ENCODE measurements around the gene DPM2. TPM values are rescaled to one million over a fixed set of nuclear protein-coding genes. Genes with fewer than 3 reads are reported as not detected.

The DPM2 gene
- total RNA-seq, 1 experiment from 2014 or later, result 29.5 TPM

- no peak for DNase-seq (ENCODE audit: low read depth)
Observed at GRCh38 chr9:127936347-127936852, 1.3 kb downstream of the DPM2 start.

- no peak for DNase-seq (ENCODE audit: low read depth)
Observed at GRCh38 chr9:127935765-127936221, 1.9 kb downstream of the DPM2 start.

- DNase-seq (ENCODE audit: low read depth), result no peak
Observed at GRCh38 chr9:127934986-127935385, 2.7 kb downstream of the DPM2 start.

DNA sequence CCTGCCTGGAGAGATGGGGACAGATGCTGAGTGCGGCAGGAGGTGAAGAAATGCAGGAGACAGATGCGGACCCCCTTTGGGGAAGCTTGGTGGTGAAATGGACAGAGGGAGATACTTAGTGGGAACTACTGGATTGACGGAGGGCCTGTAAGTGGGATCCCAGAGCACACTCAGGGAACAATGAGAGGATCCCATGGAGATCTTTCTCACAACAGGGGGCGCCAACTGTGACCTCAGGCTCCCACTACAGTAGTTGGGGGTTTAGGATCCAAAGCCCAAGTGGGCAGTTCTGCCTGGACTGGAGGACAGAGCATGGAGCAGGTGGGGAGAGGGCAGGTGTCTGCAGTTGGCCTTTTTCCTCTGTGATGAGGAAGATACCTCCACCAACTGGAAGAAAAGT lies 3.4 kb downstream of the DPM2 start:
- DNase-seq (ENCODE audit: low read depth), result no peak

- DNase-seq (ENCODE audit: low read depth), result peak; percentile 73
Observed at GRCh38 chr9:127931092-127931881, 6.4 kb downstream of the DPM2 start.

DNA sequence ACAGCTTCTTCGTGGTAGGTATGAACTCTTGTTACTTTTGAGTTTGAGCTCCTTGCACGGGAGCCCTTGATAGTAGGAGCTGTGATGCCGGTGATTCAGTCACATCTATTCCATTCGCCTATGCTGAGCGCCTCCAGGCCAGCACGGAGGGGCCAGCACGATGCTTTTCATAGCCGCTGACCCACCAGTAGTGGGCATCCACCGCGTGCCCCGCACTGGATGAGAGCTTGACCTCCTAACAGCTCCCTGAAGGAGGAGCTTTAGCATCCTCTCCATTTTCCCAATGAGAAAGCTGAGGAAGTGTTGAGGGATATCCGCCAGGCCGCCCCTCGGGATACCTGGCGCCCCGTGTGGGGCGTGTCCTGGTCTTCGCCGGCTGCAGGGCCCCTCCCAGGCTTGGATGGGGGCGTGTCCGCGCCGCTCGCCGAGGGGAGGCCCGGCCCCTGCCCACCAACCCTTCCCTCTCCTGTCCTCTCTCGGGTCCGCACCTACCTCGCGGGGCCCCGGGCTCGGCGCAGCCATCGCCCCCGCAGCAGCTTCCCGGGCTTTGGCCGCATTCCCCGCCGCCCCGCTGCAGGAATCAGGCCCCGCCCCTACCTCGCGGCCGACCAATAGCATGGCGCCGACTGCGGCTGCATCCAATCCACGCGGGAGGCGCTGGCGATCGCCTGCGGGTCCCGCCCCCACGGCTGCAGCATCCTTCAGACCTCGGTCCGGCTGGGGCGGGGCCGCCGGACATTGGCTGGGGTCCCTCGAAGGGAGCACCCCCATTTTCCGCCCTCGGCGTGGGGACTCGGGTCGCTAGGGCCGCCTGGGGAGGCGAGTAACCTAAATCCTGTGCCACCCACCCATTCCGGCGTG lies 7.2 kb downstream of the DPM2 start, which contains the start of gene PIP5KL1:
TSS of gene PIP5KL1 (minus strand) at position 547 of the 861 bp plus-strand sequence. CDS start at position 522, 25 bp downstream.
- peak; percentile 81 for DNase-seq (ENCODE audit: low read depth)

GRCh38 chr9:127929625-127929979 lies 8.1 kb downstream of the DPM2 start:
- DNase-seq (ENCODE audit: low read depth), result no peak

DNA sequence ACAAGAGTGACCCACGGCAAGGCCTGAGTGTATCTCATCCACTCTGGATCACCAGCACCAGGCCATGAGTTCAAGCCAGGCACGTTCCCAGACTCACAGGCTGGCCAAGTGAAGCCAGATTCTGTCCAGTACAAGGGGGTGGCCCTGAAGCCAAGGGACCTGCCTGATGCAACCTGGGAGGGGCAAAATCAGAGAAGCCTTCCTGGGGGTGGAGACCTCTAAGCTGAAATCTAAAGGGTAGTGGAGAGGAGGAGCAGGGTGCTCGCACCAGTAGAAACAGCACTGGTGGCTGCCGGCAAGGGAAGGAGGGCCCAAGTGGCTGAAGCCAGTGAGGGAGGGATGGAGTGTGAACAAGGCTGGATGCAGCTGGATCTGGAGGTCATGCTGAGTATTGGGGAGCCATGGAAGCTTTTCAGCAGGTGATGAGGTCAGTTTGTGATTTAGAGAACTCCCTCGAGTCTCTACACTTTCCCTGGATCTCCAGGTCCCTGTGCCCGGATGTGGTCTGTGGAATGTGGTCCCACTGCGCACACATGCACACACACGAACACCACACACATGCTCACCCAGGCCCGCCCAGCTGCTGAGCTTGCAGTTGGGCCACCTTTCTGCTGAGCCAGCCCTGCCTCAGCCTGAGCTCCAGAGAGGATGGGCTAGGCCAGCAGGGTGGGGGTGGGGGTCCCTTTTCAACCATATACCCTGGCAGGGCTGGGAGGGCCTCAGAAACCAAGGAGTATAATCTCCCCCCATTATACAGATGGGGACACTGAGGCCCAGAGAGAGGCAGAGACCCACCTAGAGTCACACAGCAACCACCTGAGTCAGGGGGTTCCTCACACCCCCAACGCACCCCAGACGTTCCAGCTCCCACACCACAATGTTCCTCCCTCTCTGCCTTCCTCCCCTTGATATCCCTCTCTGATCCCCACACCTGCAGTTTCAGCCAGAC lies 8.7 kb downstream of the DPM2 start:
- DNase-seq (ENCODE audit: low read depth), result peak; percentile 36

- DNase-seq (ENCODE audit: low read depth), result no peak
Observed at GRCh38 chr9:127927988-127928675, 9.5 kb downstream of the DPM2 start.

- DNase-seq (ENCODE audit: low read depth), result no peak
Observed at GRCh38 chr9:127927201-127927987, 10.3 kb downstream of the DPM2 start.

- DNase-seq (ENCODE audit: low read depth), result no peak
Observed at GRCh38 chr9:127926906-127927200, 10.8 kb downstream of the DPM2 start.

DNA sequence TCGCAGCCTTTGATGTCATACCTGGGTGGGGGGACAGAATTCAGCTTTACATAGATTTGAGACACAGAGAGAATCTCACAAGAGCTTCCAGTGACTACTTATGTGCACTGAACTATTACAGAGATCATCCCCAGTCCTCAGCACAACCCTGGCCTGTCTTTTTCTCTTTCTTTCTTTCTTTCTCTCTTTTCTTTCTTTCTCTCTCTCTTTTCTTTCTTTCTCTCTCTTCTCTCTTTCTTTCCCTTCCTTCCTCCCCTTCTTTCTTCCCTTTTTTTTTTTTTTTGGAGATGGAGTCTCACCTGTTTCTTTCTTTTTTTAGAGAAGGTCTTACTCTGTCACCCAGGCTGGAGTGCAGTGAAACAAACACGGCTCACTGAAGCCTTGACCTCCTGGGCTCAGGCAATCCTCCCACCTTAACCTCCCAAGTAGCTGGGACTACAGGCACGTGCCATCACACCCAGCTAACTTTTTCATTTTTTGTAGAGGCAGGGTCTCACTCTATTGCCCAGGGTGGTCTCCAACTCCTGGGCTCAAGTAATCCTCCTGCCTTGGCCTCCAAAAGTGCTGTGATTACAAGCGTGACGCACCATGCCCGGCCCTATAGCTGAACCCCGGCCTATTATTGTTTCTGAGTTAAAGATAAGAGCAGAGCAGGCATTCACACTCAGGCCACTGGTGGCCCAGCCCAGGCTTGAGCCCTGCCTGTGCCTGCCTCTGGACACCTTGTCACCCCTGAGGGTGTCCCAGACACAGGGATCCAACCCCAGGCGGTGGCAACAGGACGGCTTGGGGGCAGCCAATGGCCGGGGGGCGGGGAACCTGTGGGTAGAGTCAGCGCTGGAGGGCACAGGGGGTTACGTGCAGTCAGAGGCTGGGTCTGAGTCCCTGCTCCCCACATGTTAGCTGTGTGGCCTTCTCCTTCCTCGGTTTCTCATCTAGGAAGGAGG lies 11.4 kb downstream of the DPM2 start:
- DNase-seq (ENCODE audit: low read depth), result no peak

DNA sequence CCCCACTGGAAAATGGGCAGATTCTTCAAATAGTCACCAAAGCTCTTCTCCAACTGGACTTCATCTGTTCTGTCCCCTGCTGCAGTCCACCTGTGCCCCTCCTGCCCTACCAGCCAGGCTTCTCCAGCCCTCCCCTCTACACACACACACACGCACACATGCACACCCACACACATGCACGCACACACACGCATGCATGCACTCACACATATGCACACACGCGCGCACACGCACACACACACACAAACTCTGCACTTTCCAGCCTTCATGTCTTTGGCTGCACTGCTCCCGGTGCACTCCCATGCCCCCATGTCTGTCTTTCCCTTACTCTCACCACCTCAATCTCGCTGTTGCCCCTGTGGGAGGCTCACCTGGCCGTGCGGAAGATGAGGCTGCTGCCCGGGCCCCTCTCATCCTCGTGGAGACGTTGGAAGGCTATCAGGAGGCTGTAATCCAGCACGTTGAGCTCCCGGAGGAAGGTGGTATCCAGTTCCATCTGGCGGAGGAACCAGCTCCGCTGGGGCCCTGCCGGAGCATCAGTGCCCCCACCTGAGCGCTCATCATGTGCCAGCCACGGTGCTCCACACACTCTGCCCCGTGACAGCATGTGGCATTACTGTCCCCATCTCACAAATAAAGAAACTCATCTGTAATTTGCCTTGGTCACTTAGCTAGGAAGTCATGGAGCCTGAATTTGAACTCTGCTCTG lies 12.8 kb downstream of the DPM2 start:
- no peak for DNase-seq (ENCODE audit: low read depth)

- DNase-seq (ENCODE audit: low read depth), result peak; percentile 94
Observed at GRCh38 chr9:127923771-127924170, 13.9 kb downstream of the DPM2 start.

DNA sequence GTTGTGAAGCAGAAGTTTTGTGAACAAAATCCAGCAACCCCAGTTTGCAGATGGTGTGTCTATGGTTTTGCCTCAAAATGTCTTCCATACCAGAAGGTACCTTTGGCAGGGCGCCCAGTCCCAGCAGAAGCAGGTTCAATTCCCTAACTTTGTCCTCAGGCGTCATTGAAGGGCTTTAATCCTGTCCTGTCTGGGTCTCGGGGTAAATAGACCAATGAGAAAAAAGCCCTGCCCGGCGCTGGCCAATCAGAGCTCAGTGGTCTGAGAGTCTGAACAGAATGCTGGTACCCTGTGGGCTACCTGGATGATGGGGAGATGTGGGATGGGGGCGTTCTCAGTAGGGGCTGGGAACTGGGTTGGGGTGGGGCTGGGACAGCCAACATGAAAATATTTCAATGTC lies 14.6 kb downstream of the DPM2 start:
- no peak for DNase-seq (ENCODE audit: low read depth)

GRCh38 chr9:127921557-127922120 lies 16.0 kb downstream of the DPM2 start:
- DNase-seq (ENCODE audit: low read depth), result peak; percentile 42

- DNase-seq (ENCODE audit: low read depth), result no peak
Observed at GRCh38 chr9:127920794-127921193, 16.9 kb downstream of the DPM2 start.

All from LHCN-M2 (cell line).